Middle frontal gyrus (tissue), 1 donor: ENCODE data around the gene EFNA3.

Source experiments
- DNase-seq: peaks from one replicate; pipeline ENCODE4 v3.0.0-alpha.2; 2015; ENCODE audit warnings: low spot score; ENCODE audit errors: extremely low spot score

EFNA3 gene

DNA sequence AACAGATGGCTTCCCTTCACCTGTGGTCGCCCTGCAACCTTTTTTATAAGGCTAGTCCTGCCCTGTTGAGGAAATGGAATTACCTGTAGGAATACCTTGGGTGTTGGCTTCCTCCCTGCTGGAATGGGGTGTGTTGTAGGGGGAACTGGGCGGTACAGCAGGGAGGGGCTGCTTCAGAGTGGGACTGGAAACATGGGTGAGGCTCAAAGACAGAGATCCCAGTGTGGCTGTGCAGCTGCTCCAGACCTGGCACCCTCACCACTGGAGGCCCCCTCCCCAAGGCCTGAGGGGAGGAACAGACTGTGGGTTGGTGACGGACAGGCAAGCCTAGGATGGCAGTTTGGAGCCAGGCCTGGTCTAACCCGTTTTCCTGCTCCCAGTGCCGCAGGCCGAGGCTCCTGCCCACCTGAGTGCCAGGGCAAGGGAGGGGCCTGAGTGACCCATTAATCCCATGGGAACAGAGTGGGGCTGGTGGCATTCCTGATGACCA is 4.5 kb downstream of the EFNA3 start:
- DNase-seq = no peak

DNA sequence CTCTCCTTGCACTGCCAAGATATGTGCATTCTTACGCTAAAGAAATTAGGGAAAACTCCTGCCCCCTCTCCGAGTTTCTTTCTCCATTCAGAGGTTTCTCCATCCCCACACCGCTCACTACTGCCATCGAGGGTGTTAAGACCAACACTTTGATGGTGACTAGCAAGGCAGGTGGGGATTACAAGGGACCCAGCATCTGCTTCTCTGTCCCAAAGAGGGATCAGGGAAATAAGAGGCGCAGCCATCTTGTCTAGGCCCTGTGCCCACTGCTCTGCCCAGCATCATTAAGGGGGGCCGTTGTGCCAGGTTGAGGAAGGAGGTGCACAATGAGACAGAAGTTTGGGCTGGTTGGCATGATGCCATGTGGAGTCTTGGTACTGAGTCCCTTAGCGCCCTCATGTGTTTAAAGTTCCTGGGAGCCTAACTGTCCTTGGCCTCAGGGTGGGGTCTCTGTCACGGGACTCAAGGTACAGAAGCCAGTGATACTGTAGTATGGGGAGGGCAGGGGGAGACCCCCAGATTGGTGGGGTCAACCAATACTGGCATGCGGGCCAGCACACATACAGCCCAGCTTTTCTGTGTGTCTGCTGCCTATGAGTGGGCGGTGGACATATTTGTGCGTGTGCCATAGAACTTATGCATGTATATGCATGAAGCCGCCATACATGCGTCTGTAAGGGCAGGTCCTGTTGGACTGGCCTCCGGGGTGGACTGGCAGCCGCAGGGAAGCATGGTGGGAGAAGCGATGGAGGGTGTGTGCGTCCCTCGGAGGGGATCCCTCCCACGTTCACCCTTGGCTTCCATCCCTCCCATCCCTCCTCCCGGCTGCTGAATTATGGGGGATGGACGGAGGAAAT is 5.5 kb downstream of the EFNA3 start:
- no peak for DNase-seq

DNA sequence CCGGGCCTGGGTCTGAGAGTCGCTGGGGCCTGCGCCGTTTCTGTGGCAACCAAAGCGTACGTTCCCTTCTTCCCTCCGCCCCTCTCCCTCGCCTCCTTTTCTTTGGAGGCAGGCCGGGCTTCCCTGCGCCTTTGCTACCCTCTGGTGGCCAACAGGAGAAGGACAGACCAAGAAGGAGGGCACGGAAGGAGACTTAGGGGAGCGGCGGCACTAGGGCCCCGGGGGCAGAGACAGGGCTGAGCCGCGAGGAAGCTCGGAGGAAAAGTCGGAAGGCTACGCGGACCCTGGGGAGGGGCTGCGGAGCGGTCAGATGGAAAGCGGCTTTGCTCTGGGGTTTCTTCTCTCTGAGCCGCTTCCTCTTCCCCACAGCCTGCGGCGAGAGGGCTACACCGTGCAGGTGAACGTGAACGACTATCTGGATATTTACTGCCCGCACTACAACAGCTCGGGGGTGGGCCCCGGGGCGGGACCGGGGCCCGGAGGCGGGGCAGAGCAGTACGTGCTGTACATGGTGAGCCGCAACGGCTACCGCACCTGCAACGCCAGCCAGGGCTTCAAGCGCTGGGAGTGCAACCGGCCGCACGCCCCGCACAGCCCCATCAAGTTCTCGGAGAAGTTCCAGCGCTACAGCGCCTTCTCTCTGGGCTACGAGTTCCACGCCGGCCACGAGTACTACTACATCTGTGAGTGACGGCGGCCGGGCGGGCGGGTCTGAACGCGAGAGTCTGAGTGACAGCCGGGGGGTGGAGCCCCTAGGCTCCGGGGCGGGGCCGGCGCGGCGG is 6.3 kb downstream of the EFNA3 start:
- DNase-seq = peak; percentile 89

DNA sequence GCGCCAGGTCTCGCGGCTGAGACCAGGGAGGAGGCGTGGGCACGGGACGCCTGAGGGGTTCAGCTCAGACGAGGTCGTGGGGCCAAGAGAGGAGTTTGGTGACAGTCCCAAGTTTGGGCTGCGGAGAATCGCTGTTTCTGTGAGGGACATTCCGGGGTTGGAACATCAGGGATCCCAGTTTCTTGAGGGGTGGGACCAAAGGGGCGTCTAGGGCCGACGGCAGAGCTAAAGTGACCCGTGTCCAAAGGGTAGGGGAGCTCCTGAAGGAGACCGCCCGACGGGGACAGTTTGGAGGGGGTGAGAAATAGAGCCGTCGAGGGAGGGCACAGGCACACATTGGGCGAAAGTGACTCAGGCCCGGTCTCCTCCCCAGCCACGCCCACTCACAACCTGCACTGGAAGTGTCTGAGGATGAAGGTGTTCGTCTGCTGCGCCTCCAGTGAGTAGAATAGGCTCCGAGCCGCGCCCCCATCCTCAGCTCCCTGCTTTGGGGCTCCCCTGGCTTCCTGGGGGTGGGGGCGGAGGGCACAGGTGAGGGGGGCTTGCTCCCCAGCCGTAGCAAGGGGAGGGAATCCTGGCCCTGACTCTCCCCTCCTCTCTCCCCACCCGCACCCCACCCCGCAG is 7.0 kb downstream of the EFNA3 start:
- DNase-seq = no peak

DNA sequence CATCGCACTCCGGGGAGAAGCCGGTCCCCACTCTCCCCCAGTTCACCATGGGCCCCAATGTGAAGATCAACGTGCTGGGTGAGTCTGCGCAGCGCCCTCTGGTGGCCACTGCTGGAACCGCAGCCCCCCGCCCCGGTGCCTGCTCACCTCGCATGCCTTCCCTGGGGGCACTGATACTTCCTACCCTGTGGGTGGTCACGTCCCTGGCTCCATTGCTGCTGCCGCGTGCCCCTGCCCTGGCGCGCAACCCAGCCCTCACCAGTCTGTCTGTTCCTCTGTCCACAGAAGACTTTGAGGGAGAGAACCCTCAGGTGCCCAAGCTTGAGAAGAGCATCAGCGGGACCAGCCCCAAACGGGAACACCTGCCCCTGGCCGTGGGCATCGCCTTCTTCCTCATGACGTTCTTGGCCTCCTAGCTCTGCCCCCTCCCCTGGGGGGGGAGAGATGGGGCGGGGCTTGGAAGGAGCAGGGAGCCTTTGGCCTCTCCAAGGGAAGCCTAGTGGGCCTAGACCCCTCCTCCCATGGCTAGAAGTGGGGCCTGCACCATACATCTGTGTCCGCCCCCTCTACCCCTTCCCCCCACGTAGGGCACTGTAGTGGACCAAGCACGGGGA is 7.6 kb downstream of the EFNA3 start:
- no peak for DNase-seq

DNA sequence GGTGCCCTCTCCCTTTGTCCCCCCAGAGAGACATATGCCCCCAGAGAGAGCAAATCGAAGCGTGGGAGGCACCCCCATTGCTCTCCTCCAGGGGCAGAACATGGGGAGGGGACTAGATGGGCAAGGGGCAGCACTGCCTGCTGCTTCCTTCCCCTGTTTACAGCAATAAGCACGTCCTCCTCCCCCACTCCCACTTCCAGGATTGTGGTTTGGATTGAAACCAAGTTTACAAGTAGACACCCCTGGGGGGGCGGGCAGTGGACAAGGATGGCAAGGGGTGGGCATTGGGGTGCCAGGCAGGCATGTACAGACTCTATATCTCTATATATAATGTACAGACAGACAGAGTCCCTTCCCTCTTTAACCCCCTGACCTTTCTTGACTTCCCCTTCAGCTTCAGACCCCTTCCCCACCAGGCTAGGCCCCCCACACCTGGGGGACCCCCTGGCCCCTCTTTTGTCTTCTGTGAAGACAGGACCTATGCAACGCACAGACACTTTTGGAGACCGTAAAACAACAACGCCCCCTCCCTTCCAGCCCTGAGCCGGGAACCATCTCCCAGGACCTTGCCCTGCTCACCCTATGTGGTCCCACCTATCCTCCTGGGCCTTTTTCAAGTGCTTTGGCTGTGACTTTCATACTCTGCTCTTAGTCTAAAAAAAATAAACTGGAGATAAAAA is 8.4 kb downstream of the EFNA3 start:
- no peak for DNase-seq

DNA sequence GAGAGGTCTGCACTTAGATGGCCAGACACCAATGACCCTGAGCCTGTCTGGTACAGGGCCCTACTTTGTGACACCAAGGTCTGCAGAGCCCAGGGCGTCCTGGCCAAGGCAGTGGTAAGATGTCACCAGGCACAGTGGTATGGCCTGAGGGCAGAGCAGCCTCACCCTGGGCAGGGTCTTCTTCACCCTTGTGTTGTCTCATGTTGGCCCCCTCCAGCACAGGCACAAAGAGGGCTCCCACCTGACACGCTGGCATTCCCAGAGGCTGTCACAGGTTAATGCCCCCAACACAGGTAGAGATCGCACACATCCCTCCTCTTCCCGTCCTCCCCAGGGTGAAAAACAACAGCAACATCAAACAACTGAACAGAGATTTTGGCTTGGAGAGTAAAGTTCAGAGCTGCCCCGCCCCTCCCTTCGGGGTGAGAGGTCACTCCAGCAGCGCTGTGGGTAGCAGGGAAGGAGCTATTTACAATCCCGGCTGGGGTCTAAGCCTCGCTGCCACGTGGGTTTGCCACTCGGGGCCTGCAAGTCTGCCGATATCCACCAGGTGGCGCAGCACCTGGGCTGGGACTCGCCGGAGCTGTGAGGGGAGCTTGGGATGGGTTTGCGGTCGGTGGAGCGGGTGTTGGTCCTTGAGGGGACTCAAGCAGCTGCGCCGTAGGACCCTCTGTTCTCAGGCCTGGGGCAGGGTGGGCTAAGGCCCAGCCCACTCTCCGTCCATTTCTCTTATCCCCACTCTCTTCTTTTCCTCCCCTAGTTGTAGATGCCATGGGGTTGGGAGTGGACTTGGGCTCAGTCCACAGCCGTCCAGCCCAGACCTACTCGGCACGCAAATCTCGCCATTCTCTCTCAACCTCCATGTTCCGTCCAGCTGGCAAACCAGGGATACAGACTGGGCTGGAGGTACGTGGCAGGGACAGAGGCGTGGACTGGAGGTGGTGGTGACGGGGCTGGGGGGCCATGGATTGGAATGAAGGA is 12.7 kb downstream of the EFNA3 start:
- DNase-seq = peak; percentile 55

DNA sequence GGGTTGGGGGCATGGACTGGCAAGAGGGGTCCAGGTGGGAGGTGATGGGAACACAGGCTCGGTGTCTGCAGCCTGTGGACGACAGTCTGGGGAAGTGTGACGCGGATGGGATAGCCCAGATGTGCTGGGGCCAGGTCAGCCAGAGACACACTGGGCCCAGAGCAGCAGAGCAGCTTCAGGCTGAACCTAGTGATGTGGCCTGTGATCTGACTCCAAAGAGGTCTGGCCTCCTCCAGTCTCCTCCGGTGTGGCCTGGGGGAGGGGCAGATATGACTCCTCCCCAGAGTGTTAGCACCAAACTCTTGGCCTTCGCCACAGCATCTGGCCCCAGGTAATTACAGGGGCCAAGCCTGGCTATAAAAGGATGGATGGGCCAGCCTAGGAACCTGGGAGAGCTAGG is 13.5 kb downstream of the EFNA3 start:
- no peak for DNase-seq

DNA sequence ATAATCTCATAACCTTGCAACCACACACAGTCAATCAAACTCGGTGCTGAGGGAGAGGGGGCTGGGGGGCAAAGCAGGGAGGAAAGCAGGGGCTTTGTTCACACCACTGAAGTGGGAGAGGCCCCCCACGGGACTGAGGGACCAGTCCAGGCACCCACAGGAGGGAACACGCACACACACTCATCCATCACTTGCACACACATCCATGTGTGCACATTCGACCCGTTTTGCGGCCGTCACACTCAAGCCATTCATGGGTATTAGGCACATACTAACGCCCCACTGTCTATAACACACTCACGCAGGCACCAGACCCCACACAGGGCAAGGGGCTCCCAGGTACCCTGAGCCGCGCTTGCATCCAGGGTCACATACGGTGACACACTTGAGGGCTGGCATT is 14.0 kb downstream of the EFNA3 start:
- no peak for DNase-seq

DNA sequence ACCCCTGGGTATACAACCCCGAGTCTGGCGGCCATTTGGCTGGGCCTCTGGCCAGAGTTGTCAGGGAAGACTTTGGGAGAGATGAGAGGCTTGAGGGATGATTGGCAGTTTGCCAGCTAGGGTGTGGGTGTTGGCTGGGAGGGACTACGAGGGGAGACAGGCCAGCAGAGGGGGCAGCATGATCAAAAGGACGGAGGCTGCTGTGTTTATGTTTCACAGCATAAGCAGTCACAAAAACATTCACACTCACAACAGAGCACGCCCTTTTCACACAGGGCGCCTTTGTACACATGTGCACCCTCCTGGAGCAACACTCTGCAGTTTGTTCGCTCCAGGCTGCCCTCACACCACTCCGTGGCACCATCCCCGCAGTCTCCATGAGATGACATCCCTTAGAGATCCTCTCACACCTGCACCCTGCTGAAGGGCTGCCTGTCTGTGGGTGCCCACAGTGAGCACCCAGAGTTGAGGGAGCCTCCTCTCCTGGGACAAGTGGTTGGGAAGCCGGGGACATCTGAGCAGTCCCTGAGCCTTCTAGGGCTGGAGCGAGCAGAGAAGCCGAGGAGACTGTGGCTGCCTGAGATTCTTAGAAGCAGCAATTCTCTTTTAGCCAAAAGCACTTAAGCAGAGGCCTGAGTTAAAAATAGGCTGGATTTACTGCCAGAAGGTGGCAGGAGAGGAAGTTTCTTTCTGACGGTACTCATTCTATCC is 15.4 kb downstream of the EFNA3 start:
- no peak for DNase-seq

DNA sequence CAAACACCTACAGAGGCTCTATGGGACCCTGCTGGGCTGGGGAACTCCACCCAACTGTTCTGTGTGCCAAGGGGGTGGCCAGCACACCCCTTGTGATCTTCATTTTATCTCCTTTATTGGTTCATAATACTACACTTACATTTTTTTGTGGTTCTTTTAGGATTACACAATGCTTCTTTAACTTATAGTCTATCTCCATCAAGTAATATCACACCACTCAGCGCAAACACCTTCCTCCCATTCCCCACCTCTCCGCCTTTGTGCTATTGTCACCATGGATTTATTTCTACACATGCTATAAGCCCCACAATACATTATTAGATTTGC is 15.9 kb downstream of the EFNA3 start:
- DNase-seq = no peak

DNA sequence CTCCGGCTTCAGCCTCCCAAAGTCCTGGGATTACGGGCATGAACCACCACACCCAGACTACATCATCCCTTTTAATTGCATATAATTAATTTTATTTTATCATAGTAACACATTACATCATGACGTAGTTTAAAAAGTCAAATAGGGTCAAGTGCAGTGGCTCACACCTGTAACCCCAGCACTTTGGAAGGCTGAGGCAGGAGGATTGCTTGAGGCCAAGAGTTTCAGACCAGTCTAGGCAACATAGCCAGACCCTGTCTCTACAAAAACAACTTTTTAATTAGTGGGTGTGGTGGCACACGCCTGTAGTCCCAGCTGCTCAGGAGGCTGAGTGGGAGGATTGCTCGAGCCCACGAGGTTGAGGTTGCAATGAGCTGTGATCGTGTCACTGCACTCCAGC is 20.7 kb downstream of the EFNA3 start:
- DNase-seq = no peak

DNA sequence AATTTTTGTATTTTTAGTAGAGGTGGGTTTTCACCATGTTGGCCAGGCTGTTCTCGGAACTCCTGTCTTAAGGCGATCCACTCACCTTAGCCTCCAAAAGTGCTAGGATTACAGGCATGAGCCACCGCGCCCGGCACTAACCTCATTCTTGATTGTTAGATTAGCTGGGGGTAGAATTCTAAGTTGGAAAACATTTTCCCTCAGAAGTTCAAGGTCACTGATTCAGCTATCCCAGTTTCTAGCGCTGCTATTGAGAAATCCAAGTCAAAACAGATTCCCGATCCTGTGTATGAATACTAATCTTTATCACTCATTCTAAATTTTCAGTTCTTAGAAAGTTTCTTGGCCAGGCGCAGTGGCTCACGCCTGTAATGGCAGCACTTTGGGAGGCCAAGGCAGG is 24.7 kb downstream of the EFNA3 start:
- no peak for DNase-seq

DNA sequence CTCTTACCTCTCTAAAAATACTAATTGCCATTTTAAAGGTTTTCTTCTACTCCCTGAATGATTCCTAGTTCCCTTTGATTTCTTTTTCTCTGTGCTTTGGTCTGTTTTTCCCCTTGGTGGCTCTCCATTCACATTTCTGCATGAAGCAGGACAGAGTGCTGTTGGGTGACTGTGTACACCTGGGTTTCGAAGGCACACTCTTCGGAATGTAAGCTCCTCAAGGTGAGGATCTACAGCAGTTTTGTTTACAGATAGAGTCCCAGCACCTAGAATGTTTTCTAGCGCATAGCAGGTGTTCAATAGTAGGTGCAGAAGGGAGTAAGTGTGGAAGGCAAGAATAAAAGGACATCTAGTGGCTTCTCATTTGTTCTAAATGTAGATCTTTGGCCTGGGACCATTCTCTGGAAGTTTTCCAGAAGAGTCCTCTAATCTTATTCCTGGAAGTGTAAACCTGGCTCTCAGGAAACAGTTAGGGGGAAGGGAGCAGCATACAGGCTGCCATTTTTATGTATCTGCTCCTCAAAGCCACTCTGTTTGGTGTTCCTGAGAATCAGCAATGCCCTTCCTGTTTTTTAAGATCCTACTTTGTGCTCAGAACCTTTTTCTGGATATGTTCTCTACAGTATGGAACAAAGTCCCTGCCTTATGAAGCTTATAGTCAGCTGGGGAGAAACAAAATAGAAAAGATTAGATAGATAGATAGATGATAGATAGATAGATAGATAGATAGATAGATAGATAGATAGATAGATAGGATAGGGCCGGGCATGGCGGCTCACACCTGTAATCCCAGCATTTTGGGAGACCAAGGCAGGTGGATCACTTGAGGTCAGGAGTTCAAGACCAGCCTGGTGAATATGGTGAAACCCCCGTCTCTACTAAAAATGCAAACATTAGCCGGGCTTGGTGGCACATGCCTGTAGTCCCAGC is 26.2 kb downstream of the EFNA3 start:
- no peak for DNase-seq

DNA sequence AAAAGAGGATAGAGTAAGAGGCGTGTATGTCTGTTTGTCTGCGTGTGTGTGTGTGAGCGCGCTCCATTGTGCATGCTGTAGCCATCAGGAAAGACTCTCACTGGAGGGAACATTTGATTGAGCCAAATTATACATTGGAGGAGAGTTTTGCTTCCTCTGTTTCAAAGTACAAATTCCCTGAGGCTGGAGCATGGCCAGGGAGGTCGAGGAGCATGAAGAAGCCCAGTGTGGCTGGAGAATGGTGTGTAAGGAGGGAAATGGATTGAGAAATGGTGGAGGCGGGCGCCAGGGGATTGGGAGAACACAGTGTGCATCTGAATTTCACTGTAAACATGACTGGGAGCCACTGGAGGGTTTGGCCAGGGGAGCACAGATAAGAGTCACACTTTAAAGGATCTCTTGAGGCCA is 27.0 kb downstream of the EFNA3 start:
- no peak for DNase-seq

DNA sequence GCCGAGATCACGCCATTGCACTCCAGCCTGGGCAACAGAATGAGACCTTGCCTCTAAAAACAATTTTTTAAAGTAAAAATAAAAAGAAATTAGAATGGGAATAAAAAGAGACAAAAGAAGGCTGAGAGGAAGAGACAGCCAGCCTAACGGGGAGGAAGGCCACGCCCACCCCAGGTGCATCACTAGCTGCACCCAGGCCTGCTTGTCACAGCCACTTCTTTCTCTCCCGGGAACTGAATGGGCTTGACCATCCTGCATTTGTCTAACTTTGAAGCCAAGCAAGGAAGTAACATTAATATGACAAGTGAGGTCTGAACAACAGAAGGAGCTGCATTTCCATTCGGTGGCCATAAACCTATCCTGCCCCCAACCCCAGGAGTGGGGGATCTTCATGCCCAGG is 28.2 kb downstream of the EFNA3 start:
- DNase-seq = no peak

DNA sequence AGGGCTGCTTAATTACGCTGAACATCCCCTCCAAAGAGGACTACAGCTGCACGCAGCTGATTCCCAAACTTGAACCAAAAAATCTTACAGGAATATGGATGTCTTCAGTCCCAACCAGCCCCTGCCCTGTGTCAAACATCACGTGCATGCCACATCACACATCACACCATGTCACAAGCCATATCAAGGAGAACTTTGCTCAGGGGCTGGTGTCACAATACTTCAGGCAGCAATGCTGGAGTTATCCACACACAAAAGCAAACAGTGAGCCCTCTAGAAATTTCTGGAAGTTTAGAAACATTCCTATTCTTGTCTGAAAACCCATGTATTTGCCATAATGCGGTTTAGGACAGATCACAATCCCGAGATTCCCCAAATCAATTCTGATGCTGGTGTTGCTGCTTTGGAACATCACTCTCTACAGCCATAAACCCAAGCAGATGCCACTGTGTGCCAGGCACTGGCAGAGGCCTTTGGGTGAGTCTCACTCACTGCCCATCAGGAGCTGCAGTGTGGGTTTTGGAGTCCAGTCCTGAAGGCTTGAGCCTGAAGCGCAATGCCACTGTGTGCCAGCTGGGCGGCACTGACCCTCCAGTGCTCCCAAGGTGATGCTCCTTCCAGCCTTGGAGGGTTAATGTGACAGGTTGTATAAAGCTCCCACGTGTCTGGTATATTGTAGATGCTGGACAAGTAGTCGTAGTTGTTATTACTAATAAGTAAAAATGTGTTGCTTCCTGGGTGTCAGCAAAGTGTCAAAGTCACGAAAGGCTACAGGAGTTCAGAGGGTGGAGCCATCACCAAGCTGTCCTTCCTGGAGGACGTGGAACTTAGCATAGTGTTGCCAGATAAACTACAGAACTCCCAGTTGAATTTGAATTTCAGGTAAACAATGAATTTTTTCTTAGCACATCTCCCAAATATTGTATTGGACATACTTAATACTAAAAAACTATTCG is 28.9 kb downstream of the EFNA3 start:
- no peak for DNase-seq
